Liver (tissue), 9 donors: ENCODE data around the gene CD300LB. TPM values are rescaled to one million over a fixed set of nuclear protein-coding genes. Genes with fewer than 3 reads are reported as not detected.

Experiments
- DNase-seq: peaks from one replicate; pipeline ENCODE4 v3.0.0-alpha.2; 2017; ENCODE audit warnings: low spot score
- H3K27ac ChIP-seq, 2 donors: one replicate each; pipeline ENCODE4 v1.7.0; 2013; ENCODE audit warnings: inconsistent platforms in 2 of 2, low read length in 2 of 2, control low read depth in 1 of 2, low read depth in 1 of 2, mild to moderate bottlenecking in 1 of 2
- H3K27me3 ChIP-seq, 4 donors: one replicate each; pipeline versions ENCODE4 v1.6.1 to v1.7.0; 2013; ENCODE audit warnings: low read length in 3 of 4, inconsistent platforms in 1 of 4, mild to moderate bottlenecking in 1 of 4, moderate library complexity in 1 of 4; ENCODE audit not compliant: control insufficient read depth in 4 of 4, insufficient read depth in 4 of 4
- H3K36me3 ChIP-seq, 4 donors: one replicate each; pipeline versions ENCODE4 v1.6.1 to v1.7.0; 2013; ENCODE audit warnings: low read length in 3 of 4, mild to moderate bottlenecking in 3 of 4, low read depth in 1 of 4, moderate library complexity in 1 of 4; ENCODE audit not compliant: control insufficient read depth in 4 of 4, insufficient read depth in 3 of 4
- H3K4me1 ChIP-seq, 4 donors: one replicate each; pipeline versions ENCODE4 v1.6.1 to v1.7.0; 2013; ENCODE audit warnings: low read length in 3 of 4, mild to moderate bottlenecking in 3 of 4, moderate library complexity in 1 of 4; ENCODE audit not compliant: control insufficient read depth in 4 of 4, insufficient read depth in 4 of 4
- H3K4me3 ChIP-seq, 3 donors: one replicate each; pipeline versions ENCODE4 v1.6.1 to v1.7.0; 2013; ENCODE audit warnings: low read length in 3 of 3, control low read depth in 1 of 3, low read depth in 1 of 3, mild to moderate bottlenecking in 1 of 3
- H3K9ac ChIP-seq, 2 donors: one replicate each; pipeline ENCODE4 v1.7.0; 2013; ENCODE audit warnings: low read length in 2 of 2, mild to moderate bottlenecking in 2 of 2, moderate library complexity in 2 of 2, control low read depth in 1 of 2, low read depth in 1 of 2
- H3K9me3 ChIP-seq, 4 donors: one replicate each; pipeline versions ENCODE4 v1.6.1 to v1.7.0; 2013; ENCODE audit warnings: low read length in 3 of 4; ENCODE audit not compliant: control insufficient read depth in 4 of 4
- ATF3 ChIP-seq: IDR thresholded peaks from 2 replicates; pipeline ENCODE4 v1.6.1; 2016; ENCODE audit warnings: antibody characterized with exemption
- CTCF ChIP-seq: fragments of 150-350 bp; IDR thresholded peaks from 2 replicates; pipeline ENCODE4 v1.5.1; 2017; ENCODE audit warnings: improper control_type of control experiment, low read depth, low read length; ENCODE audit not compliant: missing input control
- EGR1 ChIP-seq, 2 donors: IDR thresholded peaks; 2 replicates each; pipeline ENCODE4 v1.6.1; 2016 to 2018; ENCODE audit warnings: antibody characterized with exemption in 2 of 2, low read depth in 2 of 2
- FOXA1 ChIP-seq: IDR thresholded peaks from 2 replicates; pipeline ENCODE4 v1.6.1; 2016; ENCODE audit warnings: antibody characterized with exemption
- FOXA2 ChIP-seq: IDR thresholded peaks from 2 replicates; pipeline ENCODE4 v1.6.1; 2016; ENCODE audit warnings: antibody characterized with exemption
- GABPA ChIP-seq, 2 donors: IDR thresholded peaks in 1 of 2; conservative IDR thresholded peaks in 1 of 2; 2 replicates each; pipeline ENCODE4 v1.6.1; 2016; ENCODE audit warnings: antibody characterized with exemption in 2 of 2, mild to moderate bottlenecking in 1 of 2, moderate library complexity in 1 of 2
- HNF4A ChIP-seq, 2 donors: conservative IDR thresholded peaks; 2 replicates each; pipeline ENCODE4 v1.6.1; 2016; ENCODE audit warnings: antibody characterized with exemption in 2 of 2, mild to moderate bottlenecking in 2 of 2
- HNF4G ChIP-seq: IDR thresholded peaks from 2 replicates; pipeline ENCODE4 v1.6.1; 2016; ENCODE audit warnings: antibody characterized with exemption
- JUND ChIP-seq, 2 donors: IDR thresholded peaks; 2 replicates each; pipeline ENCODE4 v1.6.1; 2016; ENCODE audit warnings: antibody characterized with exemption in 2 of 2
- MAX ChIP-seq: IDR thresholded peaks from 2 replicates; pipeline ENCODE4 v1.6.1; 2016; ENCODE audit warnings: antibody characterized with exemption
- NR2F2 ChIP-seq: IDR thresholded peaks from 2 replicates; pipeline ENCODE4 v1.6.1; 2016; ENCODE audit warnings: antibody characterized with exemption
- RAD21 ChIP-seq, 2 donors: IDR thresholded peaks; 2 replicates each; pipeline ENCODE4 v1.6.1; 2016; ENCODE audit warnings: antibody characterized with exemption in 2 of 2, mild to moderate bottlenecking in 2 of 2
- REST ChIP-seq: IDR thresholded peaks from 2 replicates; pipeline ENCODE4 v1.6.1; 2016; ENCODE audit warnings: antibody characterized with exemption, mild to moderate bottlenecking
- RXRA ChIP-seq, 2 donors: IDR thresholded peaks; 2 replicates each; pipeline ENCODE4 v1.6.1; 2017 to 2018; ENCODE audit warnings: antibody characterized with exemption in 2 of 2, mild to moderate bottlenecking in 1 of 2
- SP1 ChIP-seq: IDR thresholded peaks from 2 replicates; pipeline ENCODE4 v1.6.1; 2018; ENCODE audit warnings: antibody characterized with exemption, mild to moderate bottlenecking
- TAF1 ChIP-seq: conservative IDR thresholded peaks from 2 replicates; pipeline ENCODE4 v1.6.1; 2016; ENCODE audit warnings: antibody characterized with exemption, mild to moderate bottlenecking
- YY1 ChIP-seq: IDR thresholded peaks from 2 replicates; pipeline ENCODE4 v1.6.1; 2016; ENCODE audit warnings: antibody characterized with exemption, mild to moderate bottlenecking
- ZBTB33 ChIP-seq: IDR thresholded peaks from 2 replicates; pipeline ENCODE4 v1.6.1; 2016; ENCODE audit warnings: antibody characterized with exemption
- WGBS: extraction: QIAGEN DNeasy Blood & Tissue Kit; methylation state at CpG from one replicate; pipeline ENCODE4 v1.1.7; 2013; 5-methylcytosine and 5-hydroxymethylcytosine counted together
- polyA plus RNA-seq, 2 donors: library from polyadenylated mRNA; stranded (reverse) in 1 of 2; unstranded in 1 of 2; fragments of 200-250 nt in 1 of 2; fragments of >200 nt in 1 of 2; fragmentation: Nextera tagmentation in 1 of 2; extraction: Ambion mirVana in 1 of 2; gene quantifications; one replicate each; pipeline versions ENCODE4 v1.2.1 to v1.2.3, GENCODE V29; 2013 to 2015
- total RNA-seq, 2 donors: library from RNA; depleted of rRNA; stranded (reverse); fragments of >200 nt; gene quantifications; one replicate each; pipeline ENCODE4 v1.2.3, GENCODE V29; 2014
- donor health status: healthy.
- donor health status: healthy.
- donor health status: healthy.
- donor health status: healthy.
- donor health status: healthy.

Gene CD300LB
- total RNA-seq (under 1 TPM; 0.08 to 0.33 TPM), polyA plus RNA-seq (under 1 TPM in 1 of 2 donors, not detected in 1; 0.09 TPM)

- TF ChIP-seq ATF3 (no peak), FOXA1 (no peak), ZBTB33 (no peak), RAD21 (IDR thresholded peaks at IDR 0.05) (no peak), YY1 (no peak), FOXA2 (no peak), MAX (no peak), NR2F2 (no peak), CTCF (no peak), GABPA (IDR thresholded peaks at IDR 0.05 in 1 of 2, conservative IDR thresholded peaks at IDR 0.05 in 1 of 2) (no peak), TAF1 (no peak), JUND (IDR thresholded peaks at IDR 0.05) (no peak), SP1 (no peak), EGR1 (IDR thresholded peaks at IDR 0.05; ENCODE audit: low read depth in 2 of 2) (no peak), REST (no peak), HNF4G (no peak), HNF4A (conservative IDR thresholded peaks at IDR 0.05) (no peak), RXRA (IDR thresholded peaks at IDR 0.05) (no peak)
- DNase-seq = peak; percentile 12
- H3K4me1 ChIP-seq = no peaks in the 10 kb centered on the region
- H3K4me3 ChIP-seq = no peak within 1 kb of the TSS
- 57% methylated on average over 10 of the region's 10 CpGs for WGBS
- H3K9me3 ChIP-seq = no peaks in the 10 kb centered on the region
- H3K9ac ChIP-seq = no peak within 1 kb of the TSS
- H3K27ac ChIP-seq = peak within 1 kb of the TSS; percentile 19 to 35
- H3K27me3 ChIP-seq = peaks cover 0 to 8% (median 0%) of the 10 kb centered on the region in 4 donors
- H3K36me3 ChIP-seq = no peaks in the 10 kb centered on the region
These were observed at the start of gene CD300LB for GRCh38 chr17:74531231-74531761. Gene CD300LB, minus strand, starts transcription at chr17:74531475. Its CDS starts 125 bp downstream, at chr17:74531350.
